OCI-LY1 (cell line): ENCODE results near the gene OR5K4.

Experiments used
- H2AFZ ChIP-seq: fragments of 200-600 bp; sonication (generic), shearing (Covaris generic); 2 replicates; pipeline ENCODE4 v1.6.0; 2014; ENCODE audit warnings: antibody characterized with exemption, mild to moderate bottlenecking, low read length
- H3F3A ChIP-seq: fragments of 200-600 bp; sonication (generic), shearing (Covaris generic); 2 replicates; pipeline ENCODE4 v1.6.0; 2014; ENCODE audit warnings: mild to moderate bottlenecking, antibody characterized with exemption, low read length, moderate library complexity; ENCODE audit not compliant: insufficient read depth
- H3K27ac ChIP-seq: fragments of 200-600 bp; sonication (generic); 2 replicates; pipeline ENCODE4 v1.5.1; 2014; ENCODE audit warnings: low read length, mixed run types, mild to moderate bottlenecking, low read depth; ENCODE audit not compliant: poor library complexity, severe bottlenecking
- H3K27me3 ChIP-seq: fragments of 200-600 bp; sonication (generic); 2 replicates; pipeline ENCODE4 v1.6.0; 2014; ENCODE audit warnings: antibody characterized with exemption, mild to moderate bottlenecking, low read length, moderate library complexity; ENCODE audit not compliant: insufficient read depth
- H3K36me3 ChIP-seq: fragments of 200-600 bp; sonication (generic); 2 replicates; pipeline ENCODE4 v1.6.1; 2014; ENCODE audit warnings: mild to moderate bottlenecking, antibody characterized with exemption, low read length, moderate library complexity, mixed read lengths; ENCODE audit not compliant: insufficient read depth
- H3K4me1 ChIP-seq: fragments of 200-600 bp; sonication (generic); 2 replicates; pipeline ENCODE4 v1.5.1; 2014; ENCODE audit warnings: mild to moderate bottlenecking, low read length, moderate library complexity; ENCODE audit not compliant: insufficient read depth, severe bottlenecking
- H3K4me2 ChIP-seq: fragments of 200-600 bp; sonication (generic), shearing (Covaris generic); 2 replicates; pipeline ENCODE4 v1.6.1; 2014; ENCODE audit warnings: low read length
- H3K4me3 ChIP-seq: fragments of 200-600 bp; sonication (generic); 2 replicates; pipeline ENCODE4 v1.5.1; 2014; ENCODE audit warnings: low read length, low read depth, mild to moderate bottlenecking, mixed read lengths; ENCODE audit not compliant: poor library complexity, severe bottlenecking
- H3K79me2 ChIP-seq: fragments of 200-600 bp; shearing (Covaris generic); 2 replicates; pipeline ENCODE4 v1.6.1; 2016; ENCODE audit warnings: mixed run types, low read length, mixed read lengths; ENCODE audit not compliant: insufficient read depth
- H3K9ac ChIP-seq: fragments of 200-600 bp; sonication (generic), shearing (Covaris generic); 2 replicates; pipeline ENCODE4 v1.6.1; 2014; ENCODE audit warnings: mild to moderate bottlenecking, low read length, mixed read lengths
- H3K9me2 ChIP-seq: fragments of 200-600 bp; sonication (generic), shearing (Covaris generic); 2 replicates; pipeline ENCODE4 v1.6.1; 2014; ENCODE audit warnings: low read depth, mild to moderate bottlenecking, low read length, mixed read lengths
- H3K9me3 ChIP-seq: fragments of 200-600 bp; shearing (Covaris generic); 2 replicates; pipeline ENCODE4 v1.6.1; 2014; ENCODE audit warnings: low read length, mixed read lengths
- H4K20me1 ChIP-seq: fragments of 200-600 bp; sonication (generic), shearing (Covaris generic); 2 replicates; pipeline ENCODE4 v1.6.0; 2016; ENCODE audit warnings: mild to moderate bottlenecking, low read length; ENCODE audit not compliant: insufficient read depth
- EZH2 ChIP-seq: fragments of 200-600 bp; sonication (generic), shearing (Covaris generic); IDR thresholded peaks from 2 replicates; pipeline ENCODE4 v1.8.0; 2017; ENCODE audit warnings: borderline replicate concordance, mixed run types, mild to moderate bottlenecking, antibody characterized with exemption, low read length, moderate library complexity, mixed read lengths
- TF ChIP-seq, protein P1 (sequence below): fragments of 200-600 bp; sonication (generic), shearing (Covaris generic); IDR thresholded peaks from 2 replicates; pipeline ENCODE4 v1.5.1; 2017; ENCODE audit warnings: mild to moderate bottlenecking, antibody characterized with exemption, low read length, moderate library complexity, mixed read lengths

Gene OR5K4

DNA sequence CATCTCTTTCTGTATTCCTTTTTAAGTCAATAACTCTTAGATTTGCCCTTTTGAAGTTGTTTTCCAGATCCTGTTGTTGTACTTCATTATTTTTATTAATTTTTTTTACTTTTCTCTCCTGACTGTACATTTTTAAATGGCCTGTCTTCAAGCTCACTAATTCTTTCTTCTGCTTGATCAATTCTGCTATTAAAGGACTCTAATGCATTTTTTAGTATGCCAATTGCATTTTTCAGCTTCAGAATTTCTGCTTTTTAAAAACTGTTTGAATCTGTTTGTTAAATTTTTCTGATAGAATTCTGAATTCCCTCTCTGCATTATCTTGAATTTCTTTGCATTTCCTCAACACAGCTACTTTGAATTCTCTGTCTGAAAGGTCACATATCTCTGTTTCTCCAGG is 5.6 kb downstream of the OR5K4 start:
- TF ChIP-seq, protein P1, sequence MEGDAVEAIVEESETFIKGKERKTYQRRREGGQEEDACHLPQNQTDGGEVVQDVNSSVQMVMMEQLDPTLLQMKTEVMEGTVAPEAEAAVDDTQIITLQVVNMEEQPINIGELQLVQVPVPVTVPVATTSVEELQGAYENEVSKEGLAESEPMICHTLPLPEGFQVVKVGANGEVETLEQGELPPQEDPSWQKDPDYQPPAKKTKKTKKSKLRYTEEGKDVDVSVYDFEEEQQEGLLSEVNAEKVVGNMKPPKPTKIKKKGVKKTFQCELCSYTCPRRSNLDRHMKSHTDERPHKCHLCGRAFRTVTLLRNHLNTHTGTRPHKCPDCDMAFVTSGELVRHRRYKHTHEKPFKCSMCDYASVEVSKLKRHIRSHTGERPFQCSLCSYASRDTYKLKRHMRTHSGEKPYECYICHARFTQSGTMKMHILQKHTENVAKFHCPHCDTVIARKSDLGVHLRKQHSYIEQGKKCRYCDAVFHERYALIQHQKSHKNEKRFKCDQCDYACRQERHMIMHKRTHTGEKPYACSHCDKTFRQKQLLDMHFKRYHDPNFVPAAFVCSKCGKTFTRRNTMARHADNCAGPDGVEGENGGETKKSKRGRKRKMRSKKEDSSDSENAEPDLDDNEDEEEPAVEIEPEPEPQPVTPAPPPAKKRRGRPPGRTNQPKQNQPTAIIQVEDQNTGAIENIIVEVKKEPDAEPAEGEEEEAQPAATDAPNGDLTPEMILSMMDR, result no peak
- TF ChIP-seq EZH2, result no peak
- H4K20me1 ChIP-seq, result no peaks in the 10 kb centered on the region
- no peaks in the 10 kb centered on the region for H3K4me1 ChIP-seq
- H3K9me2 ChIP-seq, result no peaks in the 10 kb centered on the region
- H2AFZ ChIP-seq, result no peak overlapping the region
- no peak overlapping the region for H3K4me2 ChIP-seq
- H3F3A ChIP-seq, result no peaks in the 10 kb centered on the region
- no peak overlapping the region for H3K27ac ChIP-seq
- no peak overlapping the region for H3K4me3 ChIP-seq
- no peaks in the 10 kb centered on the region for H3K36me3 ChIP-seq
- H3K27me3 ChIP-seq, result no peaks in the 10 kb centered on the region
- no peaks in the 10 kb centered on the region for H3K79me2 ChIP-seq
- no peaks in the 10 kb centered on the region for H3K9me3 ChIP-seq
- H3K9ac ChIP-seq, result no peak overlapping the region

DNA sequence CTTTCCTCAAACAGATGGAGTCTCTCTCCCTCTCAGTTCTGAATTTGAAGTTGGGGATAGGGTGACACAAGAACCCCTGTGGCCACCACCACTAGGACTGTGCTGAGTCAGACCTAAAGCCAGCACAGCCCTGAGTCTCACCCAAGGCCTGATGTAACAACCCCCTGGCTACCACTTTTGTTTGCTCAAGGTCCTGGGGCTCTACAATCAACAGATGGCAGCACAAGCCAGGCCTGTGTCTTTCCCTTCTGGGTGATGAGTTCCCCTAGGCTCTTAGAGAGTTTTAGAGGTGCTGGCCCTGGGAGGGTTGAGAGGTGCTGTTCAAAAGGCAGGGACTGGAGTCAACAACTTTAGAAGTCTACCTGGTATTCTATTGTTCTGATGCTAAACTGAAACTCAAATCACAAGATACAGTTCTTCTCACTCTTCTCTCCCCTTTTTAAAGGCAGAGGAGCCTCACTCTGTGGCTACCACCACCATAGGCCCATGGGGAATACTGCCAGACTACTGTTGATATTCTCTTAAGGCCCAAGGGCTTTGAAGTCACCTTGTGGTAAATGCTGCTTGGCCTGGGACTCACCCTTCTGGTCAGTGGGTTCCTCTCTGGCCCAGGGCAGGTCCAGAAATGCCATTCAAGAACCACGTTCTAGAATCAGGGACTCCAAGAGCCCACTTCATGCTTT is 6.5 kb downstream of the OR5K4 start:
- Histone ChIP-seq H3K9ac (no peak overlapping the region), H4K20me1 (no peaks in the 10 kb centered on the region), H3K36me3 (no peaks in the 10 kb centered on the region), H3F3A (no peaks in the 10 kb centered on the region), H3K27ac (no peak overlapping the region), H3K9me3 (no peaks in the 10 kb centered on the region), H3K9me2 (no peaks in the 10 kb centered on the region), H3K4me3 (no peak overlapping the region), H3K4me2 (no peak overlapping the region), H3K27me3 (no peaks in the 10 kb centered on the region), H3K4me1 (no peaks in the 10 kb centered on the region), H2AFZ (no peak overlapping the region), H3K79me2 (no peaks in the 10 kb centered on the region)
- no peak for TF ChIP-seq EZH2
- TF ChIP-seq, protein P1, result peak; percentile 36; the same call in 1 of the 2 replicates

DNA sequence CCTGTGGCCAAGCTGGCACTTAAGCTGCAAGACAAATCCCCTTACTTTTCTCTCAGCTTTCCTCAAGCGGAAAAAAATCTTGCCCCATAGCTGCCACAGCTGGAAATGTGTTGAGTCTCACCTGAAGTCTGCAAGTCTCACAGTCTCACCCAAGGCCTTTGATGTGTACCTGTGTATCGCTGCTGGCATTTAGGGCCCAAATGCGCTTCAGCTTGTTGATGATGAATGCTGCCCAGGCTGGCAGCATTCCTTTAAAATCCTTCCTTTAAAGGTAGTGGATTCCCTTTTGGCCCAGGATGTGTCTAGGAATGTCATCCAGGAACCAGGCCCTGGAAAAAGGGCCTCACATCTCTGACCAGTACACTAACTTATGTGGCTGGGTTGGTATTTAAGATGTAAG is 7.0 kb downstream of the OR5K4 start:
- Histone ChIP-seq H3K79me2 (no peaks in the 10 kb centered on the region), H3K9ac (no peak overlapping the region), H3K4me3 (no peak overlapping the region), H3K27me3 (no peaks in the 10 kb centered on the region), H3K4me2 (no peak overlapping the region), H3K9me3 (no peaks in the 10 kb centered on the region), H3K4me1 (no peaks in the 10 kb centered on the region), H3K9me2 (no peaks in the 10 kb centered on the region), H4K20me1 (no peaks in the 10 kb centered on the region), H3F3A (no peaks in the 10 kb centered on the region), H3K36me3 (no peaks in the 10 kb centered on the region), H3K27ac (no peak overlapping the region), H2AFZ (no peak overlapping the region)
- TF ChIP-seq, protein P1, result no peak
- TF ChIP-seq EZH2, result no peak
